ENCODE data around the gene NLRP5.
A peak's percentile ranks its signal among the peaks of the same experiment; 100 is the strongest.
"Not testable (repeated sequence)": the region's sequence is repeated elsewhere in the genome, so short reads cannot be mapped to it uniquely, and the experiment has no call there.

NLRP5 gene

GRCh38 chr19:55986487-55986886 lies at the start of gene NLRP5:
TSS of gene NLRP5 (plus strand) at chr19:55986775.
- no peak for DNase-seq

GRCh38 chr19:55939206-55939605 lies 47.4 kb upstream of the NLRP5 start:
- no peak for DNase-seq

- no peak for DNase-seq
These were observed 46.3 kb upstream of the NLRP5 start for GRCh38 chr19:55940306-55940705.

GRCh38 chr19:55947532-55947931 lies 39.0 kb upstream of the NLRP5 start, which contains the start of gene NLRP8:
TSS of gene NLRP8 (plus strand) at chr19:55947832.
- DNase-seq: no peak

- DNase-seq: not testable (repeated sequence)
These were observed 36.0 kb upstream of the NLRP5 start for GRCh38 chr19:55950566-55950965.

- no peak for DNase-seq
These were observed 30.1 kb upstream of the NLRP5 start for GRCh38 chr19:55956431-55956830.

- DNase-seq: no peak
These were observed 28.2 kb upstream of the NLRP5 start for GRCh38 chr19:55958356-55958755.

GRCh38 chr19:55959996-55960675 lies 26.4 kb upstream of the NLRP5 start:
- no peak for DNase-seq

GRCh38 chr19:55962186-55962585 lies 24.4 kb upstream of the NLRP5 start:
- no peak for DNase-seq

GRCh38 chr19:55973982-55974381 lies 12.6 kb upstream of the NLRP5 start:
- DNase-seq: no peak

- DNase-seq: no peak
These were observed 6.2 kb upstream of the NLRP5 start for GRCh38 chr19:55980415-55980814.

GRCh38 chr19:55985254-55985653 lies 1.3 kb upstream of the NLRP5 start:
- DNase-seq: no peak

- no peak for DNase-seq
These were observed 4.3 kb downstream of the NLRP5 start for GRCh38 chr19:55990831-55991230.

- DNase-seq: no peak
These were observed 6.9 kb downstream of the NLRP5 start for GRCh38 chr19:55993492-55993891.

- no peak for DNase-seq
These were observed 28.2 kb downstream of the NLRP5 start for GRCh38 chr19:56014765-56015164.

- no peak for DNase-seq
These were observed 29.2 kb downstream of the NLRP5 start for GRCh38 chr19:56015756-56016155.

GRCh38 chr19:56019325-56019724 lies 32.8 kb downstream of the NLRP5 start:
- DNase-seq: not testable (repeated sequence)

GRCh38 chr19:56020355-56020975 lies 33.9 kb downstream of the NLRP5 start:
- not testable (repeated sequence) for DNase-seq

- no peak for DNase-seq
These were observed 40.2 kb downstream of the NLRP5 start for GRCh38 chr19:56026769-56027168.

- no peak for DNase-seq
These were observed 67.0 kb downstream of the NLRP5 start for GRCh38 chr19:56053596-56053995.

- DNase-seq: peak; percentile 79
These were observed 79.8 kb downstream of the NLRP5 start for GRCh38 chr19:56066152-56067023.

- DNase-seq: no peak
These were observed 83.1 kb downstream of the NLRP5 start for GRCh38 chr19:56069642-56070041.

- DNase-seq: peak; percentile 30
These were observed 84.6 kb downstream of the NLRP5 start for GRCh38 chr19:56071151-56071550.

- DNase-seq: peak; percentile 68
These were observed 89.9 kb downstream of the NLRP5 start for GRCh38 chr19:56076498-56076897.

Measured in NCI-H82 (cell line).